Upper lobe of left lung (tissue), 4 donors: ENCODE data around the gene MACC1.

Experiments
- EP300 ChIP-seq, 4 donors: sonication (generic); formaldehyde crosslinking; IDR thresholded peaks; one replicate each; pipeline ENCODE4 v1.5.1; 2017; ENCODE audit warnings: antibody characterized with exemption in 4 of 4, control low read depth in 2 of 4
- POLR2A ChIP-seq, 4 donors: fragments of 450-650 bp; IDR thresholded peaks; one replicate each; pipeline ENCODE4 v1.5.1; 2016 to 2017; ENCODE audit warnings: antibody characterized with exemption in 4 of 4, mild to moderate bottlenecking in 2 of 4
- POLR2AphosphoS5 ChIP-seq, 2 donors: sonication (generic); formaldehyde crosslinking; IDR thresholded peaks; one replicate each; pipeline ENCODE4 v1.5.1; 2017; ENCODE audit warnings: antibody characterized with exemption in 2 of 2
- TF ChIP-seq, protein P1 (sequence below), 6 experiments: fragments of 450-650 bp in 4 of 6; fragments of 200-600 bp in 2 of 6; sonication (generic) in 2 of 6; IDR thresholded peaks; one replicate each; pipeline ENCODE4 v1.5.1; 2016 to 2019; ENCODE audit warnings: antibody characterized with exemption in 6 of 6

GRCh38 chr7:20226860-20227259, 9.7 kb upstream of the MACC1 start:
- TF ChIP-seq POLR2A (IDR thresholded peaks at IDR 0.05) (no peak), EP300 (IDR thresholded peaks at IDR 0.05) (no peak), POLR2AphosphoS5 (IDR thresholded peaks at IDR 0.05) (no peak)
- TF ChIP-seq, protein P1, sequence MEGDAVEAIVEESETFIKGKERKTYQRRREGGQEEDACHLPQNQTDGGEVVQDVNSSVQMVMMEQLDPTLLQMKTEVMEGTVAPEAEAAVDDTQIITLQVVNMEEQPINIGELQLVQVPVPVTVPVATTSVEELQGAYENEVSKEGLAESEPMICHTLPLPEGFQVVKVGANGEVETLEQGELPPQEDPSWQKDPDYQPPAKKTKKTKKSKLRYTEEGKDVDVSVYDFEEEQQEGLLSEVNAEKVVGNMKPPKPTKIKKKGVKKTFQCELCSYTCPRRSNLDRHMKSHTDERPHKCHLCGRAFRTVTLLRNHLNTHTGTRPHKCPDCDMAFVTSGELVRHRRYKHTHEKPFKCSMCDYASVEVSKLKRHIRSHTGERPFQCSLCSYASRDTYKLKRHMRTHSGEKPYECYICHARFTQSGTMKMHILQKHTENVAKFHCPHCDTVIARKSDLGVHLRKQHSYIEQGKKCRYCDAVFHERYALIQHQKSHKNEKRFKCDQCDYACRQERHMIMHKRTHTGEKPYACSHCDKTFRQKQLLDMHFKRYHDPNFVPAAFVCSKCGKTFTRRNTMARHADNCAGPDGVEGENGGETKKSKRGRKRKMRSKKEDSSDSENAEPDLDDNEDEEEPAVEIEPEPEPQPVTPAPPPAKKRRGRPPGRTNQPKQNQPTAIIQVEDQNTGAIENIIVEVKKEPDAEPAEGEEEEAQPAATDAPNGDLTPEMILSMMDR (IDR thresholded peaks at IDR 0.05), result no peak
